Endothelial cell of umbilical vein (primary cell): ENCODE results near the gene RFX7. TPM values are rescaled to one million over a fixed set of nuclear protein-coding genes. Genes with fewer than 3 reads are reported as not detected.
A peak's percentile ranks its signal among the peaks of the same experiment; 100 is the strongest.
"Not testable (repeated sequence)": the region's sequence is repeated elsewhere in the genome, so short reads cannot be mapped to it uniquely, and the experiment has no call there.

Source experiments
- BruUV-seq: library from RNA; stranded (reverse); fragments of 400-500 nt; replicated peaks from 2 replicates; lab custom pipeline; 2021; lab: Mats Ljungman, UMichigan
- CTCF ChIA-PET: fragments of 300-600, 350-600 bp; sonication (Branson Sonifier 250); formaldehyde crosslinking; loops from one replicate; lab custom pipeline; 2021; ENCODE audit warnings: antibody characterized with exemption, inconsistent platforms; lab: Charles Lee
- POLR2A ChIA-PET: fragments of 300-600, 350-600 bp; sonication (Branson Sonifier 250); formaldehyde crosslinking; loops from one replicate; lab custom pipeline; 2021; ENCODE audit warnings: antibody characterized with exemption, inconsistent platforms; lab: Charles Lee
- DNase-seq: peaks from one replicate; pipeline ENCODE4 v3.0.0-alpha.2; 2011; ENCODE audit warnings: low read depth, low spot score
- FAIRE-seq: peaks from 2 replicates; lab custom pipeline; 2011; peaks lifted over from hg19 to GRCh38; lab: Jason Lieb, UNC
- H2AFZ ChIP-seq: 2 replicates; pipeline ENCODE4 v1.6.0; 2012; ENCODE audit warnings: low read depth, low read length, control low read depth, inconsistent platforms
- H3K27ac ChIP-seq: 2 replicates; pipeline ENCODE4 v1.5.1; 2011; ENCODE audit warnings: low read depth, mild to moderate bottlenecking, control low read depth, low read length, moderate library complexity; ENCODE audit not compliant: insufficient read depth
- H3K27me3 ChIP-seq, 2 experiments: 2 replicates each; pipeline versions ENCODE4 v1.6.0 to v1.6.1; 2011; ENCODE audit warnings: low read length in 2 of 2, mixed read lengths in 1 of 2; ENCODE audit not compliant: control insufficient read depth in 2 of 2, insufficient read depth in 2 of 2
- H3K36me3 ChIP-seq, 2 experiments: 2 replicates in 1 of 2; 3 replicates in 1 of 2; pipeline ENCODE4 v1.5.1; 2011; ENCODE audit warnings: low read length in 2 of 2, mild to moderate bottlenecking in 1 of 2, moderate library complexity in 1 of 2; ENCODE audit not compliant: control insufficient read depth in 2 of 2, insufficient read depth in 2 of 2; ENCODE audit errors: extremely low read depth in 1 of 2
- H3K4me1 ChIP-seq: 3 replicates; pipeline ENCODE4 v1.5.1; 2011; ENCODE audit warnings: mild to moderate bottlenecking, low read length; ENCODE audit not compliant: control insufficient read depth, insufficient read depth; ENCODE audit errors: extremely low read depth
- H3K4me2 ChIP-seq: 2 replicates; pipeline ENCODE4 v1.6.1; 2011; ENCODE audit warnings: low read length, control low read depth, mixed read lengths; ENCODE audit not compliant: insufficient read depth
- H3K4me3 ChIP-seq, 3 experiments: fragments of 200-600 bp in 1 of 3; sonication (generic), shearing (Covaris generic) in 1 of 3; replicated peaks in 1 of 3; 2 replicates each; pipeline ENCODE4 v1.5.1; 2011 to 2016; ENCODE audit warnings: control low read depth in 3 of 3, low read length in 3 of 3, mild to moderate bottlenecking in 2 of 3, inconsistent platforms in 1 of 3, low read depth in 1 of 3, moderate library complexity in 1 of 3; ENCODE audit not compliant: insufficient read depth in 1 of 3
- H3K79me2 ChIP-seq: 2 replicates; pipeline ENCODE4 v1.6.0; 2012; ENCODE audit warnings: low read length, inconsistent platforms; ENCODE audit not compliant: control insufficient read depth, insufficient read depth
- H3K9ac ChIP-seq: replicated peaks from 2 replicates; pipeline ENCODE3; 2011; ENCODE audit warnings: low read length, control low read depth; ENCODE audit not compliant: insufficient read depth; ENCODE audit errors: extremely low read depth
- H3K9me1 ChIP-seq: replicated peaks from 3 replicates; pipeline ENCODE4 v1.6.0; 2011; ENCODE audit warnings: mild to moderate bottlenecking, low read length; ENCODE audit not compliant: control insufficient read depth, insufficient read depth; ENCODE audit errors: extremely low read depth
- H3K9me3 ChIP-seq: replicated peaks from 2 replicates; pipeline ENCODE4 v1.5.1; 2012; ENCODE audit warnings: low read length, inconsistent platforms; ENCODE audit not compliant: control insufficient read depth, insufficient read depth
- H4K20me1 ChIP-seq: replicated peaks from 2 replicates; pipeline ENCODE3; 2011; ENCODE audit warnings: mild to moderate bottlenecking, low read length; ENCODE audit not compliant: control insufficient read depth, insufficient read depth; ENCODE audit errors: extremely low read depth
- EZH2 ChIP-seq: IDR thresholded peaks from 2 replicates; pipeline ENCODE4 v1.6.1; 2012; ENCODE audit warnings: borderline replicate concordance, low read depth, mild to moderate bottlenecking, moderate library complexity, low read length, inconsistent platforms; ENCODE audit not compliant: severe bottlenecking
- FOS ChIP-seq: IDR thresholded peaks from 2 replicates; pipeline ENCODE4 v1.6.1; 2011; ENCODE audit warnings: mild to moderate bottlenecking, low read length, moderate library complexity, borderline replicate concordance; ENCODE audit not compliant: insufficient read depth
- MYC ChIP-seq: IDR thresholded peaks from one replicate; pipeline ENCODE4 v1.6.1; 2011; ENCODE audit warnings: mild to moderate bottlenecking, low read depth, low read length
- dilution Hi-C: fragments of 300-500 bp; cut with MboI; formaldehyde crosslinking; loops from one replicate; pipeline ENCODE4 v1.15.0; 2019; ENCODE audit warnings: low sequenced_read_pairs; ENCODE audit not compliant: extremely low pct_ligation_motif_present
- intact Hi-C: fragments of 100-400 bp; cut with micrococcal nuclease; formaldehyde crosslinking; loops from one replicate; pipeline ENCODE4 v1.10.0; 2022
- polyA plus RNA-seq, 4 experiments: library from polyadenylated mRNA; depleted of rRNA in 3 of 4; stranded (reverse) in 3 of 4; unstranded in 1 of 4; fragments of >200 nt; gene quantifications; 2 replicates each; pipeline versions ENCODE4 v1.2.1 to v1.2.3, GENCODE V29; 2011 to 2012; ENCODE audit warnings: missing spikeins in 1 of 4
- total RNA-seq: library from RNA; stranded (reverse); gene quantifications from 2 replicates; pipeline ENCODE4 v1.2.3, GENCODE V29; 2021

RFX7 gene
- total and polyA plus RNA-seq, 2 donors (not counting 3 experiments of a cell fraction or from before 2014, with no cell fraction given), result 6.3 to 23.0 TPM

DNA sequence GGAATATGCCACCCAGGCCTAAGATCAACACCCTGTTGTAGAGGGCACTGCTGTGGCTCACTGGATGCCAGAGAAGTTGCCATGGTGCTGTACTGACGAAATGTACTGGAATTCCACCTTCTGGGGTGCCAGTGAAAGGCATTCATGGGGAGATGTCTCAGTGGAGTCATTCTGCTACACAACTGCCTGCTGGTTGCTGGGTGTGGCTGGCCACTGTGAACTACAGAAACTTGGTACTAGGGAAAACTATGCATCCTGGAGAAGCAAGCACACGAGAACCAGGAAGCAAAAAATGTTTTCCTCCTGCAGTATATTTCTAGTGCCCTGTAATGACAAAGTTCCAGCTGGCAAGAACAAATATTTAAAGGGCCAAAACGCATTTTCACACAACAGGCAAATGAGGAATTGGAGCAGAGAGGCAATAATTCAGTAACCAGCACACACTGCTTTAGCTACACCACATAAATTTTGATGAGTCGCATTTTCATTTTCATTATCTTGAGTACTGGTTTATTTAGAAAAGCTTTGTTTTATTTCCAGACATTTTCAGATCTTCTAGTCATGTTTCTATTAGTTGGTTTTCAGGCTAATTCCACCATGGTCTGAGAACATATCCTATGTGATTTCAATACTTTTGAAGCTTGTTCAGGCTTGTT is 18.3 kb upstream of the RFX7 start:
- Histone ChIP-seq H3K36me3 (no peaks in the 10 kb centered on the region), H2AFZ (peak overlapping the region; percentile 48), H3K27me3 (peaks cover 0 to 4% of the 10 kb centered on the region in 2 experiments), H3K27ac (no peak overlapping the region), H4K20me1 (no peaks in the 10 kb centered on the region), H3K9me1 (no peaks in the 10 kb centered on the region), H3K4me2 (no peak overlapping the region), H3K4me1 (no peaks in the 10 kb centered on the region), H3K79me2 (no peaks in the 10 kb centered on the region), H3K4me3 (no peak overlapping the region), H3K9me3 (no peaks in the 10 kb centered on the region), H3K9ac (no peak overlapping the region)
- no peak for TF ChIP-seq EZH2
- no peak for TF ChIP-seq MYC
- no peak for TF ChIP-seq FOS
- POLR2A ChIA-PET, result no interaction called here
- no TSS peak for BruUV-seq
- intact Hi-C loops (no loop called here), dilution Hi-C loops (no loop called here)
- FAIRE-seq (no peak), DNase-seq (no peak)
- CTCF ChIA-PET, result interaction anchor here (1.0 kb wide), 1 partner anchor 13 kb away, joined by 3 read pairs; no protein-coding TSS in a partner anchor

DNA sequence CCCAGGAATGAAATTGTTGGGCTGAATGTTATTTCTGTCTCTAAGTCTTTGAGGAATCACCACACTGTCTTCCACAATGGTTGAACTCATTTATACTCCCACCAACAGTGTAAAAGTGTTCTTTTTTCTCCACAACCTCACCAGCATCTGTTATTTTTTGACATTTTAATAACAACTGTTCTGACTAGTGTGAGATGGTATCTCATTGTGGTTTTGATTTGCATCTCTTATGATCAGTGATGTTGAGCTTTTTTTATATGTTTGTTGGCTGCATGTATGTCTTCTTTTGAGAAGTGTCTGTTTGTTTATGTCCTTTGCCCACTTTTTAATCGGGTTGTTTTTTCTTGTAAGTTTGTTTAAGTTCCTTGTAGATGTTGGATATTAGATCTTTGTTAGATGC is 13.6 kb upstream of the RFX7 start:
- H3K4me1 ChIP-seq, CTCF ChIA-PET, H3K9ac ChIP-seq, dilution Hi-C loops, H2AFZ ChIP-seq, H4K20me1 ChIP-seq, H3K79me2 ChIP-seq, H3K36me3 ChIP-seq, POLR2A ChIA-PET, DNase-seq, H3K9me1 ChIP-seq, BruUV-seq, intact Hi-C loops, H3K4me3 ChIP-seq, H3K9me3 ChIP-seq, H3K27ac ChIP-seq, H3K4me2 ChIP-seq, FAIRE-seq: not testable (repeated sequence)
- peaks cover 16 to 20% of the 10 kb centered on the region in 2 experiments for H3K27me3 ChIP-seq
